IgD-negative memory B cell (primary cell): Measurements from ENCODE around the gene THAP11. TPM values are rescaled to one million over a fixed set of nuclear protein-coding genes. Genes with fewer than 3 reads are reported as not detected.

ENCODE experiments used
- H3K27ac Mint-ChIP-seq, 3 donors: one replicate each; pipeline ENCODE4 v1.8.0; 2020 to 2022; ENCODE audit warnings: mild to moderate bottlenecking in 3 of 3, mixed read lengths in 3 of 3, moderate library complexity in 1 of 3
- H3K27me3 Mint-ChIP-seq: one replicate; pipeline ENCODE4 v1.8.0; 2021; ENCODE audit warnings: mixed read lengths
- H3K36me3 Mint-ChIP-seq: one replicate; pipeline ENCODE4 v1.8.0; 2020; ENCODE audit warnings: mild to moderate bottlenecking, mixed read lengths
- H3K4me1 Mint-ChIP-seq, 3 donors: one replicate each; pipeline ENCODE4 v1.8.0; 2020 to 2022; ENCODE audit warnings: mixed read lengths in 3 of 3, mild to moderate bottlenecking in 1 of 3
- H3K4me3 Mint-ChIP-seq, 4 donors: one replicate each; pipeline ENCODE4 v1.8.0; 2020 to 2022; ENCODE audit warnings: mild to moderate bottlenecking in 4 of 4, mixed read lengths in 4 of 4, moderate library complexity in 3 of 4
- H3K9me3 Mint-ChIP-seq, 3 donors: one replicate each; pipeline ENCODE4 v1.8.0; 2020 to 2021; ENCODE audit warnings: mixed read lengths in 3 of 3, mild to moderate bottlenecking in 1 of 3
- polyA plus RNA-seq: library from polyadenylated mRNA; unstranded; fragments of 300-500 nt; fragmentation: Illumina TruSeq; gene quantifications from one replicate; pipeline ENCODE4 v1.2.3, GENCODE V29; 2021

THAP11 gene
- polyA plus RNA-seq = 101 TPM

GRCh38 chr16:67841816-67842508, at the start of gene THAP11:
THAP11 (plus strand) TSS chr16:67842320; CDS start chr16:67842555, 235 bp downstream.
- peak within 1 kb of the TSS; percentile 92 to 98 (median 97) for H3K27ac Mint-ChIP-seq
- no peaks in the 10 kb centered on the region for H3K27me3 Mint-ChIP-seq
- no peaks in the 10 kb centered on the region for H3K9me3 Mint-ChIP-seq

DNA sequence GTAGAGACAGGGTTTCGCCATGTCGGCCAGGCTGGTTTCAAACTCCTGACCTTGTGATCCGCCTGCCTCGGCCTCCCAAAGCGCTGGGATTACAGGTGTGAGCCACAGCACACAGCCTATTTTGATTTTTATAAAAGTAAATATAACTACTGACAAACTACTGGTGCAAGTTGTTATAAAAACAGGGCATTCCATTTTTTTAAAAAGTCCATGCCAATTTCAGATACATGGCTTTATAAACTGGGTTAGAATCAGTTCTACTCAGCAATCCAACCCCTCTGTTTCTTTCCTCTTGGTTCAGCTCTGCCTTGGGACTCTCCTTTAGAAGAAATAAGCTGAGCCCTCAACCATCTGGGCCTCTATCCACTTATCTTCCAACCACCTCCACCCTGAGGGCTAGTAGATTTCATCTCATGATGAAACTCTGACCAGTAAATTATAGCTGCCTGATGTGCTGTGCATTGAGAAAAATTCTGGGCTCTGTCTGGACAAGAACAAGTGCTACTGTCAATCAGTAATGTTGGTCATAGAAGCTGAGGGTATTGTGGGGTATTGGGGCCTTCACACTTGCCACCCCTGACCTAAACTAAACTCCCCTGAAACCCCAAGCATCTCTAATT, 45.9 kb upstream of the THAP11 start:
- Mint-ChIP-seq H3K27ac (peak overlapping the region in 1 of 3 donors; percentile 26), H3K36me3 (peaks cover 7% of the 10 kb centered on the region), H3K4me1 (peaks cover 19 to 32% (median 20%) of the 10 kb centered on the region in 3 donors), H3K27me3 (no peaks in the 10 kb centered on the region), H3K4me3 (no peak overlapping the region), H3K9me3 (no peaks in the 10 kb centered on the region)

More at GRCh38 chr16:67841816-67842508, at the start of gene THAP11:
- Mint-ChIP-seq H3K36me3 (no peaks in the 10 kb centered on the region), H3K4me3 (peak within 1 kb of the TSS; percentile 94 to 99 (median 98)), H3K4me1 (peaks cover 20 to 32% (median 31%) of the 10 kb centered on the region in 3 donors)

GRCh38 chr16:67800338-67800926, 41.7 kb upstream of the THAP11 start:
- H3K27ac Mint-ChIP-seq = peak overlapping the region in 1 of 3 donors; percentile 4
- H3K9me3 Mint-ChIP-seq = no peaks in the 10 kb centered on the region
- peaks cover 34 to 56% (median 42%) of the 10 kb centered on the region in 3 donors for H3K4me1 Mint-ChIP-seq
- H3K36me3 Mint-ChIP-seq = peaks cover 11% of the 10 kb centered on the region
- H3K4me3 Mint-ChIP-seq = no peak overlapping the region
- no peaks in the 10 kb centered on the region for H3K27me3 Mint-ChIP-seq

GRCh38 chr16:67801241-67801640, 40.9 kb upstream of the THAP11 start:
- peaks cover 34 to 59% (median 41%) of the 10 kb centered on the region in 3 donors for H3K4me1 Mint-ChIP-seq
- peak overlapping the region in 3 of 4 donors; percentile 71 to 86 (median 72) for H3K4me3 Mint-ChIP-seq
- H3K36me3 Mint-ChIP-seq = peaks cover 11% of the 10 kb centered on the region
- H3K27me3 Mint-ChIP-seq = no peaks in the 10 kb centered on the region
- no peaks in the 10 kb centered on the region for H3K9me3 Mint-ChIP-seq
- peak overlapping the region; percentile 28 to 85 (median 59) for H3K27ac Mint-ChIP-seq

- Mint-ChIP-seq H3K36me3 (peaks cover 11% of the 10 kb centered on the region), H3K4me1 (peaks cover 34 to 54% (median 35%) of the 10 kb centered on the region in 3 donors), H3K9me3 (no peaks in the 10 kb centered on the region), H3K27me3 (no peaks in the 10 kb centered on the region), H3K4me3 (peak overlapping the region; percentile 38 to 86 (median 72)), H3K27ac (peak overlapping the region; percentile 28 to 85 (median 73))
Measured at GRCh38 chr16:67801883-67802282, 40.2 kb upstream of the THAP11 start.

DNA sequence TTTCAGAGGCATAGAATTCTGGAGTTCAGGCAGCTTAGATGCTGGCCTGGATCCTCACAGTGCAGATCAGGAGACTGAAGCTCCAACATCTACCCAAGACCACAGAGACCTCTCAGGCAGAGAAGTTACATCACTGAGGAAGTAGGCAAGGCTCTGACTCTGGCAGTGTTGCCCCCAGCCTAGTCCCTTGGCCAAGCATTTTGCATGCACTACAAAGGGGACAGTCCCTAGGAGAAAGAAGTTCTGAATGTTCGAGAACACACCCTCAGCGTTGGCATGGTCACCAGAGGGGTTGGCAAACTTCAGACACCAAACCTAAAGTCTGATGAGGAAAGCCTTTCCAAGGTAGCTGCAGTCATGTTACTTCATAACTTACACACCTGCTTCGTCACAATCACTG, 38.2 kb upstream of the THAP11 start:
- Mint-ChIP-seq H3K27ac (peak overlapping the region; percentile 59 to 94 (median 72)), H3K4me3 (peak overlapping the region; percentile 57 to 95 (median 86)), H3K36me3 (peaks cover 8% of the 10 kb centered on the region)

GRCh38 chr16:67804853-67805542, 37.1 kb upstream of the THAP11 start:
- peak overlapping the region; percentile 86 to 96 (median 93) for H3K4me3 Mint-ChIP-seq
- no peaks in the 10 kb centered on the region for H3K9me3 Mint-ChIP-seq
- peaks cover 27 to 47% (median 31%) of the 10 kb centered on the region in 3 donors for H3K4me1 Mint-ChIP-seq

More for the DNA sequence above, 38.2 kb upstream of the THAP11 start:
- no peaks in the 10 kb centered on the region for H3K27me3 Mint-ChIP-seq
- H3K9me3 Mint-ChIP-seq = no peaks in the 10 kb centered on the region
- H3K4me1 Mint-ChIP-seq = peaks cover 30 to 49% (median 31%) of the 10 kb centered on the region in 3 donors

DNA sequence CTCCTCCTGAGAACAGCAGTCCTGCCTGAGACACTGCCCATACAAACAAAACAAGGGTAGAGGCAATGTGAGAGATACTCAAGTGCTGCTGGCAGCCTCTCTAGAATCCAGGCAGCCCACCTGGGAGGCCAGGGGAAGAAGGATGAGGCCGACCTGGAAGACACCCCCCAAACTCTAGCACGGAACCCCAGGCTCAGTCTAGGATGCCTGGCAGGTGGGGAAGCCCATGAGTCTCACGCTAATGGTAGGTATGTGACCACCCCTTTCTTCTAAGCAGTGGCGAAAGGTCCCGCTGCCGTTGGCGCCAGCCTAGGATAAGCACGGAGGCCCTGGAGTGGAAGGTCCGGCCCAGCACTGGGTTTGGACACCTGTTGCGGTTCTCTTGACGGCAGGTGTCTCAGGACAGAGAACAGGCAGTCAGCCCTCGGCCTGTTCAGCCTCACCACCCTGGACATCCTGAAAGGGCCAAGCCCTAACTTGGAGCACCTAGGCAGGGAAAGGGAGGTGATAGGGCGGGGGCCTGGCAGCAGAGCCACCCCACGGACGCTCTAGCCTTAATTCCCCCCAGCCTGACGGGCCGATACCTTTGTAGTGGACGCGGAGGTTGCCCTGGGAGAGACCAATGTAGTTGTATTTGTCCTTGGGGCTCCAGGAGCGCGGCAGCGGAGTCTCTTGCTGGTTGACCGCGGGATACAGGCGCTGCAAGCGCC, 36.2 kb upstream of the THAP11 start:
- Mint-ChIP-seq H3K4me1 (peaks cover 22 to 40% (median 25%) of the 10 kb centered on the region in 3 donors), H3K9me3 (no peaks in the 10 kb centered on the region), H3K27me3 (no peaks in the 10 kb centered on the region), H3K36me3 (peaks cover 4% of the 10 kb centered on the region), H3K27ac (peak overlapping the region; percentile 57 to 94 (median 82)), H3K4me3 (peak overlapping the region; percentile 86 to 96 (median 93))

More at GRCh38 chr16:67804853-67805542, 37.1 kb upstream of the THAP11 start:
- H3K27ac Mint-ChIP-seq = peak overlapping the region in 2 of 3 donors; percentile 57 to 82
- no peaks in the 10 kb centered on the region for H3K27me3 Mint-ChIP-seq
- peaks cover 4% of the 10 kb centered on the region for H3K36me3 Mint-ChIP-seq

- no peaks in the 10 kb centered on the region for H3K9me3 Mint-ChIP-seq
- H3K27ac Mint-ChIP-seq = peak within 1 kb of the TSS; percentile 57 to 94 (median 82)
- peaks cover 4% of the 10 kb centered on the region for H3K36me3 Mint-ChIP-seq
Measured at GRCh38 chr16:67806428-67807147, 35.5 kb upstream of the THAP11 start, which contains the start of the genes RANBP10 and TSNAXIP1. RANBP10 (minus strand) TSS chr16:67806560; CDS start chr16:67806536, 24 bp downstream. TSNAXIP1 (plus strand) TSS chr16:67806889; CDS start chr16:67807150, 261 bp downstream.

DNA sequence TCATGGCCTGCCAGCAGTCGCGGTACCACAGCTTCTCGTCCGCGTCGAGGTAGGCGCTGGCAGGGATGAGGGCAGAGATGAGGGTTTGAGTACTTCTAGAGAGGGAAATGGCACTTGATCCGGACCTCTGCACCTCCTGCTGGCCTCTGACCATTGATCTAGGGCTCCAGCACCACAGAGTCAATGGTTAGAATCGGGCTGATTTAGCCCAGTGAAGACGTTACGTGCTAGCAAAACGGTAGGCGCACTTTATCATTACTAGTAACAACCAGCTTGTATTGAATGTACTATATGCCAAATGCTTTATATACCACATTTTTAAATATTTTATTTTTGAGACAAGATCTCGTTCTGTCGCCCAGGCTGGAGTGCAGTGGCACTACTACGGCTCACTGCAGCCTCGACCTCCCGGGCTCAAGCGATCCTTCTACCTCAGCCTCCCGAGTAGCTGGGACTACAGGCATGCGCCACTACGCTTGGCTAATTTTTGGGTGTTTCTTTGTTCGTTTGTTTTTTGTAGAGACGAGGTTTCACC, 34.9 kb upstream of the THAP11 start:
- peak overlapping the region; percentile 86 to 96 (median 93) for H3K4me3 Mint-ChIP-seq
- no peaks in the 10 kb centered on the region for H3K9me3 Mint-ChIP-seq
- H3K36me3 Mint-ChIP-seq = peaks cover 4% of the 10 kb centered on the region
- H3K27me3 Mint-ChIP-seq = no peaks in the 10 kb centered on the region
- H3K4me1 Mint-ChIP-seq = peaks cover 11 to 27% (median 12%) of the 10 kb centered on the region in 3 donors
- peak overlapping the region; percentile 47 to 94 (median 82) for H3K27ac Mint-ChIP-seq

More at GRCh38 chr16:67806428-67807147, 35.5 kb upstream of the THAP11 start, which contains the start of the genes RANBP10 and TSNAXIP1:
- no peaks in the 10 kb centered on the region for H3K27me3 Mint-ChIP-seq
- peak within 1 kb of the TSS; percentile 86 to 96 (median 93) for H3K4me3 Mint-ChIP-seq
- H3K4me1 Mint-ChIP-seq = peaks cover 17 to 33% (median 18%) of the 10 kb centered on the region in 3 donors

DNA sequence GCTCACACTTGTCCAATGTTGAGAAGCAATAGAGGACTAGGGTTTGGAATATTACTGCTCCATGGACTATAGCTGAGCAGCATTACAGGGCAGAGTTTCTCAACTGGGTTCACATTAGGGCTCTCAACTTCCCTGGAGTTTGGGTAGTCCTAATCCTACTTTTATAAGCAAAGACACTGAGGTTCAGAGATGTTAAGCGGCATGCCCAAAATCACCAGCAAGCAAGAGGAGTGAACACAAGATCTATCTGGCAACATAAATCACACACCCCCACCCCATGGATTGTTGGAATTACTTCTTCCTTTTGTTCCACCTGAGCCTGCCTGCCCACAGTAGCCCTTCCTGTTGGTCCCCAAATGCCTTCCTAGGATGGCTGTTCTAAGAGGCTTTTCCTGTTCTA, 30.2 kb upstream of the THAP11 start:
- H3K9me3 Mint-ChIP-seq = no peaks in the 10 kb centered on the region
- peaks cover 4 to 8% (median 7%) of the 10 kb centered on the region in 3 donors for H3K4me1 Mint-ChIP-seq
- H3K4me3 Mint-ChIP-seq = no peak overlapping the region
- H3K36me3 Mint-ChIP-seq = no peaks in the 10 kb centered on the region
- H3K27ac Mint-ChIP-seq = no peak overlapping the region
- H3K27me3 Mint-ChIP-seq = no peaks in the 10 kb centered on the region

- peak overlapping the region in 2 of 3 donors; percentile 10 to 40 for H3K27ac Mint-ChIP-seq
- peaks cover 4 to 8% (median 4%) of the 10 kb centered on the region in 3 donors for H3K4me1 Mint-ChIP-seq
- H3K4me3 Mint-ChIP-seq = no peak overlapping the region
- H3K9me3 Mint-ChIP-seq = no peaks in the 10 kb centered on the region
- no peaks in the 10 kb centered on the region for H3K27me3 Mint-ChIP-seq
- H3K36me3 Mint-ChIP-seq = no peaks in the 10 kb centered on the region
Measured at GRCh38 chr16:67814567-67814966, 27.6 kb upstream of the THAP11 start.
